Naive thymus-derived CD8-positive, alpha-beta T cell (primary cell): ENCODE data around the gene DPP6. TPM values are rescaled to one million over a fixed set of nuclear protein-coding genes. Genes with fewer than 3 reads are reported as not detected.

ENCODE experiments used
- ATAC-seq, 2 donors: fragments of 150-1000 bp; cut with Tn5 transposase in 1 of 2; sonication (Bioruptor Pico), chemical (Tn5 transposase) in 1 of 2; 1 replicate in 1 of 2; 2 replicates in 1 of 2; pipeline ENCODE4 v1.10.0; 2021; ENCODE audit warnings: mild to moderate bottlenecking in 2 of 2, moderate library complexity in 2 of 2
- POLR2A ChIA-PET: fragments of 350-600 bp; sonication (Branson Sonifier 250); formaldehyde crosslinking; loops from one replicate; lab custom pipeline; 2021; ENCODE audit warnings: antibody characterized with exemption; lab: Charles Lee
- DNase-seq, 10 donors: peaks; one replicate each; pipeline versions ENCODE4 v3.0.0 to v3.0.0-alpha.2; 2020 to 2022
- H3K27ac Mint-ChIP-seq, 10 donors: one replicate each; pipeline ENCODE4 v1.8.0; 2020 to 2022; ENCODE audit warnings: mild to moderate bottlenecking in 10 of 10, mixed read lengths in 10 of 10, moderate library complexity in 4 of 10, inconsistent platforms in 1 of 10
- H3K27me3 Mint-ChIP-seq, 5 donors: one replicate each; pipeline ENCODE4 v1.8.0; 2021 to 2022; ENCODE audit warnings: mixed read lengths in 5 of 5
- H3K36me3 Mint-ChIP-seq, 3 donors: one replicate each; pipeline ENCODE4 v1.8.0; 2020 to 2022; ENCODE audit warnings: mixed read lengths in 3 of 3, mild to moderate bottlenecking in 2 of 3, inconsistent platforms in 1 of 3
- H3K4me1 Mint-ChIP-seq, 4 donors: one replicate each; pipeline ENCODE4 v1.8.0; 2021 to 2022; ENCODE audit warnings: mixed read lengths in 4 of 4
- H3K4me3 Mint-ChIP-seq, 10 donors: one replicate each; pipeline ENCODE4 v1.8.0; 2020 to 2022; ENCODE audit warnings: mild to moderate bottlenecking in 10 of 10, mixed read lengths in 10 of 10, moderate library complexity in 6 of 10, inconsistent platforms in 1 of 10
- H3K9me3 Mint-ChIP-seq, 9 donors: one replicate each; pipeline ENCODE4 v1.8.0; 2020 to 2022; ENCODE audit warnings: mixed read lengths in 9 of 9, mild to moderate bottlenecking in 3 of 9, inconsistent platforms in 1 of 9, moderate library complexity in 1 of 9
- polyA plus RNA-seq, 3 donors: library from polyadenylated mRNA; unstranded; fragments of 300-500 nt; fragmentation: Illumina TruSeq; gene quantifications; one replicate each; pipeline ENCODE4 v1.2.3, GENCODE V29; 2021
- total RNA-seq, 8 experiments: library from RNA in 2 of 8; stranded (reverse) in 2 of 8; gene quantifications; one replicate each; pipeline ENCODE4 v1.2.3 and lab custom pipeline; 2021 to 2026

Gene DPP6
- total and polyA plus RNA-seq, 5 experiments from 2014 or later: not detected

DNA sequence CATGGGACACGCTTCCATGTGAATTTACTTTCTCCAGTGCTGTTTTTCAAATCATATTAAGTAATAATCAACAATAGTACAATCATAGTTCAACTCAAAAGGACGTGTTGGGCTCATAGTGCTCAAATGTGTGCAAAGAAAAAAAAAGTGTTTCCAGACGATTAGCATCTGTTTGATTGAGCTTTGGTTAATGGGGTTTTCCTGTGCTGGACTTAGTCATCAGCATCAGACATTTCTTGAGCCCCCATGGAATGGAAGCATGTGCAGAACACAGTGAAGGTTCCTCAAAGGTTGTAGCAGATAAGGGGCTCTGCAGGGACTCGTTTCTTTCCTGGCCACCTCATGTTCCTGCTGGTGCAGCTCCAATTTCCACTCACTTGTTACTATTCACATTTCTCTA is 716.8 kb downstream of the DPP6 start:
- H3K27ac Mint-ChIP-seq: no peak overlapping the region
- no peaks in the 10 kb centered on the region for H3K36me3 Mint-ChIP-seq
- peaks cover 0 to 9% (median 0%) of the 10 kb centered on the region in 9 donors for H3K9me3 Mint-ChIP-seq
- ATAC-seq (no peak), DNase-seq (no peak)
- no peaks in the 10 kb centered on the region for H3K4me1 Mint-ChIP-seq
- H3K4me3 Mint-ChIP-seq: no peak overlapping the region
- peaks cover 0 to 11% (median 2%) of the 10 kb centered on the region in 5 donors for H3K27me3 Mint-ChIP-seq
- POLR2A ChIA-PET: no interaction called here

DNA sequence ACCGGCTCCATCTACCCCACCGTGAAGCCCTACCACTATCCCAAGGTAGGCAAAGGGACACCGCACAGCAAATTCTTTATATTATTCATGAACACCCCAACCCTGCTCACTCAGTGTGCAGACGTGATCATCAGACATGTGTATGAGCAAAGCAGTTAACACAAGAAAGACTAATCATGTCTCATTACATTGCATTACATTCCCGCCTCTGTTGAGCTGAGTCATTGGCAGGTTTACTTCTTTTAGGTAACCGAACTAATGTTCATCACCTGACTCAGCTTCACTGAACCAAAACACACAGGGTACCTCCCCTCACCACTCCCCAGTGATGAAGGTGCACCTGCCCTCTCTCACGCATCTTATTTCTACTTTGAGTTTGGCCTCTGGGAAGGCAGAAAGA is 717.3 kb downstream of the DPP6 start:
- no peaks in the 10 kb centered on the region for H3K36me3 Mint-ChIP-seq
- DNase-seq (no peak), ATAC-seq (no peak)
- H3K9me3 Mint-ChIP-seq: peaks cover 0 to 9% (median 0%) of the 10 kb centered on the region in 9 donors
- peaks cover 0 to 11% (median 2%) of the 10 kb centered on the region in 5 donors for H3K27me3 Mint-ChIP-seq
- no peaks in the 10 kb centered on the region for H3K4me1 Mint-ChIP-seq
- no peak overlapping the region for H3K27ac Mint-ChIP-seq
- no peak overlapping the region for H3K4me3 Mint-ChIP-seq
- POLR2A ChIA-PET: no interaction called here

DNA sequence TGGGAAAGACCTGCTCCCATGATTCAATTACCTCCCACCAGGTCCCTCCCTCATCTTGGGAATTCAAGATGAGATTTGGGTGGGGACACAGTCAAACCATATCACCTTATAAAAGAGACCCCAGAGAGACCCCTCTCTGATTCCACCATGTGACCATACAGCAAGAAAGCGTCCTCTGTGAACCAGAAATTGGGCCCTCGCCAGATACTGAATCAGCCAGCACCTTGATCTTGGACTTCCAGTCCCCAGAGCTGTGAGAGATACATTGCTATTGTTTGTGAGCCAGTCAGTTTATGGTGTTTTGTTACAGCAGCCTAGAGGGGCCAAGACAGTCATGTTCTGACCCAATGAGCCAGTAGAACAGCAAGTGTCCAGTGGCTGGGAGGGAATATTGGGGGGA is 718.2 kb downstream of the DPP6 start:
- ATAC-seq (no peak), DNase-seq (no peak)
- H3K9me3 Mint-ChIP-seq: peaks cover 0 to 9% (median 0%) of the 10 kb centered on the region in 9 donors
- H3K4me3 Mint-ChIP-seq: no peak overlapping the region
- H3K27me3 Mint-ChIP-seq: peaks cover 0 to 11% (median 2%) of the 10 kb centered on the region in 5 donors
- H3K4me1 Mint-ChIP-seq: peaks cover 0 to 1% (median 0%) of the 10 kb centered on the region in 4 donors
- no peak overlapping the region for H3K27ac Mint-ChIP-seq
- H3K36me3 Mint-ChIP-seq: no peaks in the 10 kb centered on the region
- POLR2A ChIA-PET: no interaction called here

DNA sequence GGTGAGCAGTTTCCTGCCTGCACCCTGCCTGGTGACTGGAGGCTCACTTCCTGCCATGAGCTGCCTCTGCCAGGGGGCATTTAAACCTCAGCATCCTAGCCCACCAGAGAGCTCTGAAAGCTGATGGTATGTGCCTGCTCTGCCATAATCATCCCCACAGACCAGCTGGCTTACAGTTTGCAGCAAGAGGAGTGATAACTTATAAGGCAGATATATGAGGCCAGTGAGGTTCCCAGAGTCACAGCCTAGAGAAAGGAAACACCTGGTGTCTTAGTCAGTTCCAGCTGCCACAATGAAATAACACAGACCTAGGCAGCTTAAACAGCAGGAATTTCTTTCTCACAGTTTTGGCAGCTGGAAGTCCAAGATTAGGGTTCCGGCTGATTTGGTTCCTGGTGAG is 718.8 kb downstream of the DPP6 start:
- H3K27me3 Mint-ChIP-seq: peaks cover 0 to 11% (median 2%) of the 10 kb centered on the region in 5 donors
- no peak overlapping the region for H3K4me3 Mint-ChIP-seq
- no peaks in the 10 kb centered on the region for H3K36me3 Mint-ChIP-seq
- no peak for ATAC-seq
- peaks cover 0 to 1% (median 0%) of the 10 kb centered on the region in 4 donors for H3K4me1 Mint-ChIP-seq
- no peak for DNase-seq
- no peak overlapping the region for H3K27ac Mint-ChIP-seq
- H3K9me3 Mint-ChIP-seq: peaks cover 0 to 9% (median 0%) of the 10 kb centered on the region in 9 donors
- POLR2A ChIA-PET: no interaction called here

DNA sequence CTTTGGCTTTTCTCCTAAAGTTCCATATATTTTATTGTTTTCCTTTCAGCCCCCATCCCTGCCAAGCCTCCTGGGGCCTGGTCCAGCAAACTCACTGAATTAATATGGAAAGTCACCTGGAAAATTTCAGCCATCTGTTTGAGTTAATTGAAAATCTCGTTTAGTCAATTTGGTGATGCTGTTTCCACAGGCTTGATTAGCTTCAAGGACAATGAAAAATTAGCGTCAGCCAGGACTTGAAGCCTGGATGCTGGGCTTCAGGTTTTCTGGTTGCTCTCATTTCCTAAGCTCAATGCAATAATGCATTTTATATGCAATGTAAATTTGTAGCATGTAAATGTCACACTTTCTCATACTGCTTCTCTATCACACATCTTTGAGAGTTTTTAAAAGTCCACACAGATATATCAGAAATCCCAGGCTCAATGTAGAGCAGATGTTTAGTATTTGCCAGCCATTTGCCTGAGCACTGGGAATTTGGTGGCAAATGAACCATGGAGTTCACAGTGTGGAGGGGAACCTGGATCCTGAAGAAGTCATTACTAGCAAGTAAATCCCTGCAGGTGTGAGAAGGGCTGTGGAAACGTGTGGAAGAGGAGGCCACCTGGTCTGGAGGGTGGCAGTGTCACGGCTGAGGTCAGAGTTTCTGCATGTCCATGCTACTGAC is 722.2 kb downstream of the DPP6 start:
- Mint-ChIP-seq H3K9me3 (peaks cover 0 to 19% (median 3%) of the 10 kb centered on the region in 9 donors), H3K27ac (no peak overlapping the region), H3K4me1 (peaks cover 0 to 8% (median 3%) of the 10 kb centered on the region in 4 donors), H3K27me3 (peaks cover 0 to 6% (median 0%) of the 10 kb centered on the region in 5 donors), H3K36me3 (peaks cover 0 to 3% (median 0%) of the 10 kb centered on the region in 3 donors), H3K4me3 (no peak overlapping the region)
- ATAC-seq (no peak), DNase-seq (no peak)
- POLR2A ChIA-PET: no interaction called here

DNA sequence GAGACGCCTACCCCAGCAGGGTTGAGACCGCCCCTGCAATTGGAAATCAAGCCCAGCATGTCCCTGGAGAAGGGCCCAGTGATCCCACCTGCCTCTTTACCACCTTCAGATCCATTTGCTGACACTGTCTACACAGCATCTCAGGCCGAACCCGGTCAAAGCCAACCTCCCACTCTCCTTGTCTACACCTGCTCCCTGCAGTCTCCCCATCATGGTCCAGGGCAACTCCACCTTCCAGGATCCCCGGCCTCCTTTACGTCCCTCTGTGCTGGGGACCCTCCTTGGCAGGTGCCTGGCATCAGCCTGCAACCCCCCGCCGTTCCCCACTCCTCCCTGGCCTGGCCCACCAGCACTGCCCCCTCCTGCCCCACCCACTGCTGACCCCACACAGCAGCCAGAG is 723.5 kb downstream of the DPP6 start:
- POLR2A ChIA-PET: no interaction called here
- Mint-ChIP-seq H3K27ac (no peak overlapping the region), H3K4me1 (peaks cover 0 to 8% (median 3%) of the 10 kb centered on the region in 4 donors), H3K36me3 (peaks cover 0 to 6% (median 0%) of the 10 kb centered on the region in 3 donors), H3K9me3 (peaks cover 0 to 18% (median 4%) of the 10 kb centered on the region in 9 donors), H3K27me3 (peaks cover 0 to under 1% (median 0%) of the 10 kb centered on the region in 5 donors), H3K4me3 (no peak overlapping the region)
- DNase-seq (no peak), ATAC-seq (no peak)

DNA sequence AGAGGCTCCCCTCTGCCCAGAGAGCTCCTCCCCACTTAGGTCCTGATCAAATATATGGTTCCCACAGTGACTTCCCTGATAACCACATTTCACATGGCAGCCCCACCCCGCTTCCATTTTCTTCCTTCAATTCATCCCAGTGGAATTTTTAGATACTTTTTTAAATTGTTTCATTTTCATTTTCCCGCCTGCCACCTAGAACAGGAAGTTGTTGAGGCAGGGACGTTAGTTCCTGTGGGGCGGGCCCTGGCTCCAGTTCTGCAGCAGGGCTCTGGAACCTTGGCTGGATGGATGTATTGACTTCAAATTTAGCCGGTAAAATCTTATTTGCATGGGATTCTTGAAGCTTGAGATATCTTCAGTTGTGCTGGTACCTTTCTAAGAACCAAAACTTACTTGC is 724.2 kb downstream of the DPP6 start:
- peaks cover 0 to 5% (median 0%) of the 10 kb centered on the region in 5 donors for H3K27me3 Mint-ChIP-seq
- H3K9me3 Mint-ChIP-seq: peaks cover 0 to 25% (median 4%) of the 10 kb centered on the region in 9 donors
- no peak for ATAC-seq
- H3K4me3 Mint-ChIP-seq: no peak overlapping the region
- DNase-seq: no peak
- peaks cover 0 to 6% (median 0%) of the 10 kb centered on the region in 3 donors for H3K36me3 Mint-ChIP-seq
- H3K4me1 Mint-ChIP-seq: peaks cover 0 to 8% (median 3%) of the 10 kb centered on the region in 4 donors
- no peak overlapping the region for H3K27ac Mint-ChIP-seq
- POLR2A ChIA-PET: no interaction called here

DNA sequence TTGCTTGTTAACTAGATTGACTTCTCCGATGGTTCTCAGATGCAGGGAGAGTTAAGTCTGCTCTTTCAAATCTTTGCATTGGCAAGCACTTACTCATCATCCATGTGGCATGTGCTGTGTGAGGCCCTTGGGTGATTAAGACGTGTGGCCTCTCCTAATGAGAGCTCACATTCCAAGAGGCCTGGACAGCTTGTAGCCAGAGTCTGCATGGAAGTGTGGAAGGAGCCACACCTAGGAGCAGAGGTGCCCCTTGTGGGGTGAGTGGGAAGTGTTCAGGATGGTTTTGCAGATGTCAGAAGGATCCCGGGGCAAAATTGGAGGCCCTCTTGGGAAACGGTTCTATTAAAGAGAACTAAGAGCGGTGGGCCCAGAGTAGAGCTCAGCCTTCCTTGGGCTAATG is 724.8 kb downstream of the DPP6 start:
- DNase-seq (no peak), ATAC-seq (no peak)
- H3K4me3 Mint-ChIP-seq: no peak overlapping the region
- peaks cover 0 to 5% (median 0%) of the 10 kb centered on the region in 5 donors for H3K27me3 Mint-ChIP-seq
- peaks cover 0 to 6% (median 0%) of the 10 kb centered on the region in 3 donors for H3K36me3 Mint-ChIP-seq
- H3K9me3 Mint-ChIP-seq: peaks cover 0 to 25% (median 4%) of the 10 kb centered on the region in 9 donors
- no peak overlapping the region for H3K27ac Mint-ChIP-seq
- H3K4me1 Mint-ChIP-seq: peaks cover 0 to 8% (median 3%) of the 10 kb centered on the region in 4 donors
- POLR2A ChIA-PET: no interaction called here

DNA sequence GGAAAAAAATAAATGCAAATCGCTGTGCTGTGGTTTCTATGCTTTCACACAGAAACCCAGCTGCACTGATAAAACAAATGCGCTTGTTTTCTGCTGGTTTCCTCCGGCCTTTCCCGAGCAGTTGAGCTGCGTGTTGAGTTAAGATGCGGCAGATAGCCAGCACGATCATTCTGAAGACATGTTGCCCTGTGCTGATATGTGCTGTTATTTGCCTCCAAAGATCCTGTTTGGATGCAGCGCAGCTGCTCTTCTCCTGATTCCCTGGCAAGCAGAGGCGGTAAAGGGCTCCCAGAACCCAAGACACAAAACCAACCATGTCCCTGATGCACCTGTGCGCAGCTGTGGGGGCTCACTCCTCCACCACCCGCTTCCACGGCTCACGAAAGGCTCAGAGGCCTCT is 725.3 kb downstream of the DPP6 start:
- POLR2A ChIA-PET: no interaction called here
- Mint-ChIP-seq H3K4me1 (peaks cover 0 to 8% (median 3%) of the 10 kb centered on the region in 4 donors), H3K4me3 (no peak overlapping the region), H3K9me3 (peaks cover 0 to 25% (median 4%) of the 10 kb centered on the region in 9 donors), H3K27me3 (peaks cover 0 to 5% (median 0%) of the 10 kb centered on the region in 5 donors), H3K36me3 (peaks cover 0 to 6% (median 0%) of the 10 kb centered on the region in 3 donors), H3K27ac (no peak overlapping the region)
- ATAC-seq: no peak
- no peak for DNase-seq

DNA sequence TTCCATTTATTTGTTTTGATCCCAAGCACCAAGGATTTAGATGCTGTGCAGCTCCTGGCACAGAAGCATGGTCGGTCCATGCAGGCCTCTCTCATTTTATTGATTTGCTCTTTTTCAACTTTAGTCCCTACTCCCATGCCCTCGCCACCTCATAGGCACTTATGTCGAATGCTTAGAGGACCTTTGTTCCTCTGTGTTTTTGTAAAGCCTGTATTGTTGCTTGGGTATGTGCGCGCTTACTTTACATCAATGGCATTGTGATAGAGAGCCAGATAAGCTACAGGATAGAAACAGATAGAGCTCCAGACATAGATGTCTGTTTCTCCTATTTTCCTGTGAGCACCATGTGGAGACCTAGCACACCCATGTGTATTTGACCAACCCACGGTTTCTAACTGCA is 725.7 kb downstream of the DPP6 start:
- Mint-ChIP-seq H3K27me3 (peaks cover 0 to 5% (median 0%) of the 10 kb centered on the region in 5 donors), H3K36me3 (peaks cover 0 to 6% (median 0%) of the 10 kb centered on the region in 3 donors), H3K4me3 (no peak overlapping the region), H3K4me1 (peaks cover 0 to 8% (median 3%) of the 10 kb centered on the region in 4 donors), H3K27ac (no peak overlapping the region), H3K9me3 (peaks cover 0 to 25% (median 4%) of the 10 kb centered on the region in 9 donors)
- DNase-seq (no peak), ATAC-seq (no peak)
- POLR2A ChIA-PET: no interaction called here

DNA sequence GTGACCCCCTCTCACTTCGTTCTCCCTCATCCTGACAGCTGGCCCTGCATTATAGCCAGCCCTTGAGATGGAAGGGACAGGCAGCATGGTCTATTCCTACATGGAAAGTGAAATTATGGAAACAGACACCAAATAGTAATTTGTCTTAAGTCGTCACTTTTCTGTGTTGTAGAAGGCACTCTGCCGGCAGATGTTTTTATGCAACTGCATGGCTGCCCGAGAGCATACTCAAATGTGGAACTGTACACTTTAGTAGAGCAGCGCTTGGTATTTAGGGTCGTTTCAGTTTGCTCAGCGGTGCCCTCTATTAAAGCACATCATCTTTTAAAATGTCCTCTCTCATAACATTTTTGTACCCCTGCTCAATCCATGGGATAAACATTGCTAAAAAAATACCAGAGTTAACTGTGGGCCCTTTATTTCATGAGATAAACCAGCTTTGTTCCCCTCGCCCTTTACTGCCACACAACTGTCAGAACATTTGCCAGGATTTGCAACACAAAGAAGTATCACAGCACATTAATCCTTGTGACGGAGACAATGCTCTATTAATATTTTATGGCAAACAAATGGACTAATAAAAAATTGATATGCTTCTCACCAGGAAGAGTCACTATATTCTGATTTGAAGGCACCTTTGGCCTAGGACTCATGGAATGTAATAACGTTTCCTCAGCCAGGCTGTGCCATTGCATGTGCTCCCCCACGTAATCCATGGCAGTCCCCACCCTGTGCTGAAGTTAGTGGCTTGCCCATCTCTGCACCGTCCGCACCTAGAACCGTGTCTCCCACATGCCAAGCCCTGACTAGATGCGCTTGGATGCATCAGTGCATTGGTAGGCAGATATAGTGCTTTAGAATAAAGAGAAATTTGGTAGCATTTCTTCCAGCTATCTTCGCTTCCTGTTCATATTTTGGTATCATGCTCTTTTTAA is 729.4 kb downstream of the DPP6 start:
- H3K36me3 Mint-ChIP-seq: peaks cover 0 to 11% (median 0%) of the 10 kb centered on the region in 3 donors
- DNase-seq (no peak), ATAC-seq (no peak)
- H3K4me3 Mint-ChIP-seq: no peak overlapping the region
- H3K27me3 Mint-ChIP-seq: peaks cover 0 to 7% (median 0%) of the 10 kb centered on the region in 5 donors
- H3K27ac Mint-ChIP-seq: no peak overlapping the region
- H3K4me1 Mint-ChIP-seq: peaks cover 0 to 3% (median under 1%) of the 10 kb centered on the region in 4 donors
- POLR2A ChIA-PET: no interaction called here
- H3K9me3 Mint-ChIP-seq: peaks cover 8 to 43% (median 15%) of the 10 kb centered on the region in 9 donors

DNA sequence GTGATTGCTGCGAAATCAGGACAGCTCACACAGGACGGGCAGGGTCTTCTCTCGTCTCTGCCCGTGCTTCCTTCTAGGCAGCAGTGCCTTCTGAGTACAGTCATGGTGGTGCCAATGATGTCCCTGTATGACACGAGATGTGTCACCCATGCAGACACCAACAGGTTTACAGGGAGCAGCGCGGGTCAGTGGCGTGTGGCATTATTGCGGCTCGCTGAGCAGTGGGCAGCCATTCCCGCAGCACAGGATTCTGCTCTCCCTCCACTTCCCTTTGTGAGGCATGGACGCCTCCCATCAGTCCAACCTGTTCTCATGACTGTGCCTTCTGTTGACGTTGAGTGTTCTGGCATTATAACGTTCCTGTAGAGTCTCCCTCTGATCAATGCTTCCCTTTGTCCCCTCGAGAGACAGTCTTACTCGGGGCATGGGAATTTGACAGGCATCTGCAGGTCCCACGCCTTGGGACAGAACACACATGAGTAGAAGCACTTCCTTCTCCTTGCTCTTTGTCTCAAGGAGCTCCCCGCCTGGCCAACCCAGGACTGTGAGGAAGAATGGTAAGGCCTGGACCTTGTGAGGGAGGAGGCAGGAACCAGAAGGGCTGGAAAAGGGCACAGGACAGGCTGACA is 731.2 kb downstream of the DPP6 start:
- Mint-ChIP-seq H3K27me3 (peaks cover 0 to 7% (median 1%) of the 10 kb centered on the region in 5 donors), H3K36me3 (peaks cover 0 to 13% (median 0%) of the 10 kb centered on the region in 3 donors), H3K4me3 (no peak overlapping the region), H3K9me3 (peaks cover 8 to 50% (median 20%) of the 10 kb centered on the region in 9 donors), H3K4me1 (peaks cover 0 to 2% (median 0%) of the 10 kb centered on the region in 4 donors), H3K27ac (no peak overlapping the region)
- ATAC-seq (no peak), DNase-seq (no peak)
- POLR2A ChIA-PET: no interaction called here
